Osteoblast (primary cell): ENCODE measurements around the gene C16orf78. TPM values are rescaled to one million over a fixed set of nuclear protein-coding genes. Genes with fewer than 3 reads are reported as not detected.
A peak's percentile ranks its signal among the peaks of the same experiment; 100 is the strongest.

Experiments used
- DNase-seq: peaks from one replicate; pipeline ENCODE4 v3.0.0; 2011; ENCODE audit warnings: low spot score, mixed read lengths; ENCODE audit not compliant: insufficient read length; ENCODE audit errors: missing footprints
- H2AFZ ChIP-seq: 2 replicates; pipeline ENCODE4 v1.6.0; 2011; ENCODE audit warnings: mild to moderate bottlenecking, low read length
- H3K27ac ChIP-seq: 2 replicates; pipeline ENCODE4 v1.5.1; 2011; ENCODE audit warnings: mild to moderate bottlenecking, low read depth, low read length, moderate library complexity
- H3K27me3 ChIP-seq: 2 replicates; pipeline ENCODE4 v1.6.0; 2012; ENCODE audit warnings: mild to moderate bottlenecking, control low read depth, inconsistent platforms, low read length, moderate library complexity; ENCODE audit not compliant: insufficient read depth
- H3K36me3 ChIP-seq: 2 replicates; pipeline ENCODE4 v1.5.1; 2011; ENCODE audit warnings: mild to moderate bottlenecking, low read length, control low read depth, moderate library complexity; ENCODE audit not compliant: insufficient read depth
- H3K4me1 ChIP-seq: 2 replicates; pipeline ENCODE4 v1.5.1; 2011; ENCODE audit warnings: mild to moderate bottlenecking, low read length, control low read depth, moderate library complexity; ENCODE audit not compliant: insufficient read depth
- H3K4me2 ChIP-seq: 2 replicates; pipeline ENCODE4 v1.6.0; 2011; ENCODE audit warnings: mild to moderate bottlenecking, low read length; ENCODE audit not compliant: insufficient read depth
- H3K4me3 ChIP-seq: fragments of 200-600 bp; sonication (generic); 3 replicates; pipeline ENCODE4 v1.5.1; 2012; ENCODE audit warnings: mild to moderate bottlenecking, low read length, inconsistent platforms; ENCODE audit not compliant: insufficient read depth
- H3K79me2 ChIP-seq: 2 replicates; pipeline ENCODE4 v1.6.0; 2012; ENCODE audit warnings: mild to moderate bottlenecking, low read length, control low read depth, inconsistent platforms; ENCODE audit not compliant: insufficient read depth
- H3K9me3 ChIP-seq: 2 replicates; pipeline ENCODE4 v1.5.1; 2011; ENCODE audit warnings: low read depth, low read length, control low read depth
- H4K20me1 ChIP-seq: 2 replicates; pipeline ENCODE4 v1.6.0; 2012; ENCODE audit warnings: mild to moderate bottlenecking, low read length, control low read depth; ENCODE audit not compliant: insufficient read depth
- total RNA-seq: library from RNA; depleted of rRNA; stranded (reverse); fragments of >200 nt; gene quantifications from 2 replicates; pipeline ENCODE4 v1.2.3, GENCODE V29; 2012
- TF ChIP-seq, protein P1 (sequence below): IDR thresholded peaks from 2 replicates; pipeline ENCODE4 v1.5.1; 2011; ENCODE audit warnings: mild to moderate bottlenecking, low read depth, low read length, moderate library complexity; ENCODE audit errors: extremely low read depth

Gene C16orf78
- total RNA-seq, 1 donor, result not detected

DNA sequence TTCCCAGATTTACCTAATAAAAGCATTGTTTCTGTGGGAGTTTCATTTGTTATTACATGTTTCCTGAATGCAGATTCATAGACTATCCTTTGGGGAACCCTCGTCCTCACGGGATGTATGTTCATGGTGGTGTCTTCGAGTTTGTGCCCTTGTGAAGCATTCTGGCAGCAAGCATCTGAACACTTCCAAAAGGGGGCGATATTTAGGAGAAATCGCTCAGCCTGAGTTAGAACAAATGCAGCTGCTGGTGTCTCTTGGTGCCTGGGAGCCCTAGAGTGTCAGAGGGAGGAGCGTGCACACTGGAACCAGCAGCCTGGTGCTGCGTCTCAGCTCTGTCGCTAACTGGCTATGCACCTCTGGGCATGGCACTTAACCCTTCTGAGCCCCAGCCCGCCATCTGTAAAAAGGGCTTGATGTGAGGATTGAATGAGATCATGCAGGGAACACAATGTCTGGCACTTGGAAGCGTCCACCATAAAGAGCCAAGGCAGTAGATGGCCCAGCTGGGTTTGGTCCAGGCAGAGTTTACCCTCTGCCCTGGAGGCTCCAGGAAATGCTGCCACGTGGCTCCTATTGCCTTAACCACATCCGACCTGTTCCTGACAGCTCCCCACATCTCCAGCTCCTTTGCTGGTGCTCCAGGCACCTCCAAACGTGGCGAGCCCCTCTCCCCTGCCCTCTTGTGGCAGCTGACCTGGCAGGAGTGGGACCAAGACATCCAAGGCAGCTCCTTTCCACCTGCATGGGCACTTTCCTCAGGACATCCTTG lies 25.0 kb upstream of the C16orf78 start:
- Histone ChIP-seq H4K20me1 (no peaks in the 10 kb centered on the region), H2AFZ (no peak overlapping the region), H3K79me2 (no peaks in the 10 kb centered on the region), H3K4me2 (no peak overlapping the region), H3K4me3 (no peak overlapping the region), H3K9me3 (no peaks in the 10 kb centered on the region), H3K27ac (no peak overlapping the region), H3K27me3 (no peaks in the 10 kb centered on the region), H3K4me1 (no peaks in the 10 kb centered on the region), H3K36me3 (no peaks in the 10 kb centered on the region)
- TF ChIP-seq, protein P1, sequence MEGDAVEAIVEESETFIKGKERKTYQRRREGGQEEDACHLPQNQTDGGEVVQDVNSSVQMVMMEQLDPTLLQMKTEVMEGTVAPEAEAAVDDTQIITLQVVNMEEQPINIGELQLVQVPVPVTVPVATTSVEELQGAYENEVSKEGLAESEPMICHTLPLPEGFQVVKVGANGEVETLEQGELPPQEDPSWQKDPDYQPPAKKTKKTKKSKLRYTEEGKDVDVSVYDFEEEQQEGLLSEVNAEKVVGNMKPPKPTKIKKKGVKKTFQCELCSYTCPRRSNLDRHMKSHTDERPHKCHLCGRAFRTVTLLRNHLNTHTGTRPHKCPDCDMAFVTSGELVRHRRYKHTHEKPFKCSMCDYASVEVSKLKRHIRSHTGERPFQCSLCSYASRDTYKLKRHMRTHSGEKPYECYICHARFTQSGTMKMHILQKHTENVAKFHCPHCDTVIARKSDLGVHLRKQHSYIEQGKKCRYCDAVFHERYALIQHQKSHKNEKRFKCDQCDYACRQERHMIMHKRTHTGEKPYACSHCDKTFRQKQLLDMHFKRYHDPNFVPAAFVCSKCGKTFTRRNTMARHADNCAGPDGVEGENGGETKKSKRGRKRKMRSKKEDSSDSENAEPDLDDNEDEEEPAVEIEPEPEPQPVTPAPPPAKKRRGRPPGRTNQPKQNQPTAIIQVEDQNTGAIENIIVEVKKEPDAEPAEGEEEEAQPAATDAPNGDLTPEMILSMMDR, result no peak
- no peak for DNase-seq

DNA sequence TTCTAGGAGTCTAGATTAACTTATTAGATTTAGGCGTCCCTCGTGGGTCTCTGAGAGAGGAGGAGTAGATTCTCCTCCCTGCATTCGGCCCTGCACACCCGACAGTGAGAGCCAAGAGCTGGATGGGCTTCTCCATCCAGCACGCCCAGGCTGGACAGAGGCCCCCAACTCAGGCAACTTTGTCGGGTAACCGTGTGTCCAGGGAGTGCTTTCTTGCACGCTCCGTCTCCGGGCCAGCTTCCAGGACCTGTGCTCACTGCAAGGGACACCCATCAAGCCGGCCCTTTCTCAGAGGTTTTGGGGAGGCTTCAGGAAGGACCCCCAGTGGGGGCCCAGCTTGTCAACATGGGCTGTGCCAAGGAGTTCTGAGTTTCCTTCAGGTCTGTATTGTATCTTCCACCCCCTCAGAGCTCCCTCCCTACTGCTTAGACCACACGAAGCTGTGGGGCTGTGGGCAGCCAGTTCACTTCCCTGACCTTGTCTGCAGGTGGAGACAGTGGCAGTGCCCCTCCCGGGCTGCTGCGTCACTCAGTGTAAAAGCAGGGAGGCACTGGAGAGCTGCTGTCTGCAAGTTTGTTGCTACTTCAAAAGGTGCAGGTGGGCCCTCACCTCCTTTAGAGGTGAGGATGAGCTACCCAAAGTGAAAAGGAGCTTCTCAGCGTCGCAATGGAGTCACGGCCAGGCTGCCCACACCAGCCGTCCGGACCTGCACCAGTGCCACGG lies 24.0 kb upstream of the C16orf78 start:
- H3K36me3 ChIP-seq, result no peaks in the 10 kb centered on the region
- no peak overlapping the region for H2AFZ ChIP-seq
- H3K27me3 ChIP-seq, result no peaks in the 10 kb centered on the region
- TF ChIP-seq, protein P1, result no peak
- no peak overlapping the region for H3K4me3 ChIP-seq
- no peak for DNase-seq
- no peak overlapping the region for H3K27ac ChIP-seq
- no peaks in the 10 kb centered on the region for H4K20me1 ChIP-seq
- H3K79me2 ChIP-seq, result no peaks in the 10 kb centered on the region
- H3K9me3 ChIP-seq, result no peaks in the 10 kb centered on the region
- H3K4me2 ChIP-seq, result no peak overlapping the region
- H3K4me1 ChIP-seq, result no peaks in the 10 kb centered on the region

DNA sequence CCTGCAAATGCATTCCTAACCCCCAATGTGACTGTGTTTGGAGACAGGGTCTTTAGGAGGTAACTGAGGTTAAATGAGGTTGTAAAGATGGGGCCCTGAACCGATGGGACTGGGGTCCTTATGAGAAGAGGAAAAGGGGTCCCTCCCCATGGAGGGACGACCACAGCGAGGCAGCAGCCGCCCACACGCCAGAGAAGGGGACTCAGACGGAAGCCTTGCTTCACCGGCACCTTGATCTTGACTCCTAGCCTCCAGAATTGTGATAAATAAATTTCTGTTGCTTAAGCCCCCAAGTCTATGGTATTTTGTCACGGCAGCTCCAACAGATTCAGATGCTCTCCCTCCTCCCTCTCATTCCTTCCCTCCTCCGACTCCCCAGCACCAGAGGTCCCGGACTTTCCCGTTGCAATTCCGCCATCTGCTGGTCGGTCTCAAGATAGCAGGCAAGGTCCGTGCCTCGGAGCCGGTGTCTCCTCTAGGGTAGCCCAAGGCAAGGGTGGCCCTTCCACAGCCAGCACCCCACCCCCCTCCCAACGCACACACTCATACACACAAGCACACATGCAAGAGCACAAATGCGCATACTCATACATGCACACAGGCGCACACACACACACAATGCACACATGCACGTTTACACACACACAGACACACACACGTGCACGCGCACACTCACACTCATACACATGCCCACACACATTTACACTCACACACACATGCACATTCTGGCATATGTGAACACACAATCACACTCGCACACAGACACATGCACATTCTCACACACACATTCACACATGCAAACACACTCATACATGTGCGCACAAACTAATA lies 23.1 kb upstream of the C16orf78 start:
- peak; percentile 91 for DNase-seq
- no peak overlapping the region for H3K27ac ChIP-seq
- no peaks in the 10 kb centered on the region for H3K36me3 ChIP-seq
- TF ChIP-seq, protein P1, result peak; percentile 87
- H3K79me2 ChIP-seq, result no peaks in the 10 kb centered on the region
- H3K4me3 ChIP-seq, result no peak overlapping the region
- H4K20me1 ChIP-seq, result no peaks in the 10 kb centered on the region
- no peaks in the 10 kb centered on the region for H3K4me1 ChIP-seq
- no peak overlapping the region for H3K4me2 ChIP-seq
- no peaks in the 10 kb centered on the region for H3K27me3 ChIP-seq
- no peaks in the 10 kb centered on the region for H3K9me3 ChIP-seq
- H2AFZ ChIP-seq, result no peak overlapping the region

DNA sequence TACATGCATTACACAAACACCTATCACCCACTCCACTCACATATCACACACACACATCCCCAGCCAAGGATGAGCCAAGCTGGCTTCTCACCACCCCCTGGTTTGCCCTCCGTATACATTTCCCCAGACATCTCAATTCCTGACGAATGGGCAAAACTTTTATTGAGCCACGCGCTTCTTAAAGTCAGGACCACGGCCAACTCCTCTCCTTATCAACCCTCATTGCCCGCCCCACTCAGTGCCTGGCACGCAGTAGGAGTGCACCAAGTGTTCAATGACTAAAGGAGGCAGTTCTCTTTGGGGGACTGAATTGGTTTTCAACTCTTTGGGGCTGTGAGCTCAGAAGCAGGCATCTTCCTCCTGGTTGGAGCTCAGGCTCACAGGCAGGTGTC lies 22.5 kb upstream of the C16orf78 start:
- Histone ChIP-seq H3K4me1 (no peaks in the 10 kb centered on the region), H3K79me2 (no peaks in the 10 kb centered on the region), H3K36me3 (no peaks in the 10 kb centered on the region), H4K20me1 (no peaks in the 10 kb centered on the region), H3K4me3 (no peak overlapping the region), H2AFZ (no peak overlapping the region), H3K27me3 (no peaks in the 10 kb centered on the region), H3K4me2 (no peak overlapping the region), H3K27ac (no peak overlapping the region), H3K9me3 (no peaks in the 10 kb centered on the region)
- TF ChIP-seq, protein P1, result no peak
- DNase-seq, result no peak
